Measurements from ENCODE around the gene RAB13.
"Not testable (repeated sequence)": the region's sequence is repeated elsewhere in the genome, so short reads cannot be mapped to it uniquely, and the experiment has no call there.

DNA sequence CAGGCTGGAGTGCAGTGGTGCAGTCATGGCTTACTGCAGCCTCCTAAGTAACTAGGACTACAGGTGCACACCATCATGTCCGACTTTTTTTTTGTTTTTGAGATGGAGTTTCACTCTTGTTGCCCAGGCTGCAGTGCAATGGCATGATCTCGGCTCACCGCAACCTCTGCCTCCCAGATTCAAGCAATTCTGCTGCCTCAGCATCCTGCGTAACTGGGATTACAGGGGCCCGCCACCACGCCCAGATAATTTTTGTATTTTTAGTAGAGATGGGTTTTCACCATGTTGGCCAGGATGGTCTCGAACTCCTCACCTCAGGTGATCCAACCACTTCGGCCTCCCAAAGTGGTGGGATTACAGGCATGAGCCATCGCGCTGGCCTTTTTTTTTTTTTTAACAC, 10.7 kb upstream of the RAB13 start:
- TF ChIP-seq CTCF (IDR thresholded peaks at IDR 0.05; ENCODE audit: borderline replicate concordance, extremely low read depth, low read length, poor library complexity, severe bottlenecking); EZH2 (IDR thresholded peaks at IDR 0.05; ENCODE audit: borderline replicate concordance, low read depth, low read length, severe bottlenecking): not testable (repeated sequence)

Data from DND-41 (cell line).